NOMO-1 (cell line): ENCODE data around the gene ZNF385D.

Source experiments
- DNase-seq, 2 experiments: peaks; one replicate each; lab custom pipeline; 2025; ENCODE audit not compliant: unreplicated experiment in 2 of 2; lab: John Stamatoyannopoulos, UW

The ZNF385D gene

DNA sequence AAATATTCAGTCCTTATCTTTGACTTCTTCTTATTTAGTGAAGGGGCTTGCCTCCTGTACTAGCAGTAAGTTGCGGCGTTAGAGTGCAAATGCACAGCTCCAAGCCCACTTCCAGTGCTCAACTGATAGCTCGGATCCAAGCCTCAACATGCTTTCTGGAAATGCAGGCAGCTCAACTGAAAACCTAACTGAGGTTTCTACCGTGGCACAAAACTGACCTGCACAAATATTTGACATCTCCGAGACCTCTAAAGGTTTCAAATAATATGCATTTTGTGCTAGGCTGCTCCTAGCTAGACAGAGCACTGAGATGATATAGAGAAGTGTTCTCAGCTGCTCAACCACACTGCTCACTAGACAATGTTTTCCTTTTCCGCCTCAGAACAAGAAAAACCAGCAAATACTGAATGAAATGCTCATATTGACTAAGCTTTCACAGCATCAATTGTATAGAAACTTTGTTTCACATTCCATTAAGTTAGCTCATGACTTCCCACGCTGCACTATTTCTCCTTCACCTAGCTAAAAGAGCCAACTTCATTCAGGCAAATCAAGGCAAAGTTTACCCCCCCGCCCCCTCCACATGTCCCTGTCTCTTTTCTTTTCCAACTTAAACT lies 822 bp downstream of the ZNF385D start:
- DNase-seq, result no peak

DNA sequence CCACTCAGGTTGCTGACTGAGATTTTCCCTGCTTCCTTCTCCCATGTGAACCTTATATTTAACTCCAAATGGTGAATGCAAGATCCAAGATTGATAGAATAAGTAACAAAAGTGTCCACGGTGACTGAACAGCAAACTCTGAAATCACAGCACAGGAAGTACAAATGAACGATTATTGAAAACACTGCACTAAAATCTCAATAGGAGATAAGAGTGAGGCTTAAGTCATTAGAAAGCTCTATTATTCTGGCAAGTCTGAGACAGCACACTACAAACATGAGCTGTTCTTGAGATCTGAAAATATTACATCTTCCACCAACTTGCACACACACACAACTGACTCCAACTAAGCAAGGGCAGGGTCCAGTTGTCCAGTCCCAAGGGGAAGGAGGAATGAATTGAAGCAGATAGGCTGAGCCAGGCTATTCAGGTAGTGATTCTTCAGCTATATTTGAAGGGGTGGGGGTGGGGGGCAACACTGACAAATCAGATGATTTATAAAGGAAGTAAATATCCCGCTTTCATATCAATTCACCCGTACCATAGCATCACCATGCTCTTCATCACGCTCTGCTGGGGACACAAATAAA lies 2.9 kb downstream of the ZNF385D start:
- no peak for DNase-seq

DNA sequence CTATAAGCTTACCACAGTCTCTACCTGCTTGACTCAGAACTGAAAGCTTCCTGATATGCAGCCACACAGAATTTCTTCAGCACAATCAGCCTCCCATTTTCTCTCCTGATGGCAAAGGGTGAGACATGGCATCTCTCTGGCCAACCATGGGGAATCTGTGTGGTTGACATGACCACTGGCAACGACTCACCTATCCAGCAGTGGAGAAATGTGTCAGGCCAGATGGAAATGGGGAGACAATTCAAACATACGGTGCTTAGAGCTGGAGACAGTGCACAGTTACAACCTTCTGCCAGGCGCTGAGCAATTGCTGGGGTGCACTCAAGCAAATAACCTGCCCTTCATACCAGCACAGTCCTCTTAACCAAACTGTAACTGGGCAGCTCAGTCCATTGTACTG lies 3.6 kb downstream of the ZNF385D start:
- no peak for DNase-seq

DNA sequence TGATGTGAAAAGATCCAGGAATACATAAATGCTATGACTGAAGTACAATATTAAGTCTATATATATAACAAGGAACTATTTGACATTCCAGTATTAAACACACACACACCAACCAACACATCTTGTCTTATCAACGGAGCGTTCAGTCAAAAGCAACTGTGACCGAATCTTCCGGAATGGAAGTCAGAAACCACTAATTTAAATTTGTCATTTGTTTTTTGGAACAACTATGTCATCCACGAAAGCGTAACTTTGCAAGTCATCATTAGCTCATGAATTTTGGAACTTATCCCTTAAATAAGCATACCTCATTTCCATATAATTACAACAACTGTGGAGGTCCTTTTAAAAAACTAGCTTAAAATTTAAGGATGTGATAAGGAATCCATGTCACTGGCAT lies 5.0 kb downstream of the ZNF385D start:
- no peak for DNase-seq

DNA sequence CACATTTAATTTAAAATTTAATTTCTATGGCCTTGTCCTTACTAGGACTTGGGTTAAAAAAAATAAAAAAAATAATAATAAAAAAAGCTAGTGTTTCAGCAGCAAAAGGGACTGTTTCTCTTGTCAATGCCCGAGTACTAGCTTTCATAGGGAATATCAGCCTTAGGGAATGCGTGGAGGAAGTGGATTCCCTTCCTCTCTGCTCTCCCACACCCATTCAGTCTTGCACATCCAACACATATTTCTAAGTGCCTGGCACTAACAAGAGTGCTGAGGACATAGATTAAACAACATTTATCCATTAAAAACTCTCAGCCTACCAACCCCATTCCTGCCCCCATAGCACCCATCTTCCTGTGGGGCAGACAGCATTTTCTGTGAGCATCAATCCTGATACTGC lies 6.2 kb downstream of the ZNF385D start:
- no peak for DNase-seq

DNA sequence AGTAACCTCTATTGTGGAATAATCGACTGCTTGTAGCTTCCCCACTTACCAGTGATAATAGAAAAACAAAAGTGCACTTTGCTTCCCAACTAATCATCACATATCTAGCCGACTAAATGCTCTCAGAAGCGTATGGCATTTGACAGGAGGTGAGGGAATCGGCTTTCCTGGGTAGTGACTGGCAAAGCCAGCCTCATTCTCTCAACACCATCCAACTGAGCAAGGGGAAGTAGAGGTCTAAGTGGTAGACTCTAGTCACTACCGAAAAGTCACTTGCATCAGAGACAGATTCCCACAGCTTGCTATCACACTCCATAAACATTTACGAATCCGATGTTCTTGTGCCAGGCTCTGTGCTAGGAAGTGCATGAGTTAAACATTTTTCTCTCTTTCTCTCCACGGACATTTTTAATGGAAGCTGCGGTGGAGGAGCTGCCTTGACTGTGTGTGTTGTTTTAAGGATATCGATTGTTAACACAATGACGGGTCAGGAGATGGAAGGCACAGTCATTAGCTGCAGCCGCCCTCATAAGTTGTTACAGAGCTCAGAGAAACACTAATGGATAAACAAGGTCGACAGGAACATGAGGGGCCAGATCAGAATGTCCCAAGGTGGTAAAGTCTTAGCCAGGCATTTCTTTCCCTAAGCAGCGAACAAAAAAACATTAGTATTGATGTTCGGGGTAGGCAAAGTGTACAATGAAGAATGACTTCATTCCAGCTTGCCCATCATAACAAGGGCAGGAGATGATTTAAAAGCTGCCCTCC lies 11.9 kb downstream of the ZNF385D start:
- no peak for DNase-seq

DNA sequence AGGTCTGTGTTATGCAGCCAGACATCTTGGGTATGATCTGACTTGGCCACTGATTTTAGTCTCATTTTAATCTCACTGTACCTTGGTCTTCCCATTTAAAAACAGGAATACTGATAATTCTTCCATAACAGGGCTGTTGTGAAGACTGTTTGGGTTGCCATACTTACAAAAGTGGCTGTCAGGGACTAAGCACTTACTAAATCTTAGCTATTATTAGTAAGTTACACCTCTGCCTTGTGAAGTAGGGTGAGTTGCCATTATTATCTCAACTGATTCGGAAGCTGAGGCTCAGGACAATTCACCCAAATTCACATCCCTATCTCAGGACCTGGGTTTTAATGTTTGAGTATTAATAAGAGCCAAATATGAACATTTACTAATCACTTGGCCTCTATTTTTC lies 12.7 kb downstream of the ZNF385D start:
- no peak for DNase-seq

DNA sequence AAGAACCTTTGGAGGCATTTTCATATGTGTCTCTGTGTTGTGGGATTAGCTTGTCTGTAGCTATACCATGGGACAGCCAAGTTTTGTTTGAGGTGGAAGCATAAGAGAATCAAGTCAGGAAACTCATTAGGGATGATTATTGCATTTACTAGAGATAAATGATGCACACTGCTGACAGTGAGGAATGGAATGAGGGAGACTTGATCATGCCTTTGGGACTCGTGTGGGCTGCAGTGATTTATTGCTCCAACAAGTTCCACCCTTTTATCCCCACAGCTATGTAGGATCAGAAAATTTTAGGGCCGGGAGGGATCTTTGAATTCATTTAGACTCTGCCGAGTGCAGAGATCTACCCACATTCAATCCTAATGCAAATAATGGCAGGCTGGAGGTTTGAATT lies 16.3 kb downstream of the ZNF385D start:
- no peak for DNase-seq

DNA sequence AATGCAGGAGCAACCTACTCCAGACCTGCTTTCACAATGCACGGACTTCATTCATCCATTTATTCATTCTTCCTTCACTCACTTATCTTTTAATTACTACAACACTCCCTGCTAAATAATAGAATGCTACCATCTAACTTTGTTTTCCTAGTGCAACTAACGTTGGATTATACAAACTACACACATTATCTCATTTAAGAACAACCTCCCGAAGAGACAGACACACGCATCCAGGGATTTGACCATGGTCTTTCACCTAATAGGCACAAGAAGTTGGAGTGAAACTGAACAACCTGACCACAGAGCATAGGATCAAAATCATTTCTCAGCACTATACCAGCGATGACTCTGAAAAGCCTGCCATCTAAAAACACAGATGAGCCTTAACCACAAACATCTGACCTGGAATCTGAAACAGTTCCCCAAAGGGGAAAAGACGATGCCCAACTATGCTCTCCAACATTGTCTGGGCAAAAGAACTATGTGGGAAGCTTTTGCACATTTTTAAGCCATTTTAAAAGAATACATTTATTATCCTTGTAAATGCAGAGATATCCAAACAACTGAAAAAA lies 21.0 kb downstream of the ZNF385D start:
- no peak for DNase-seq

DNA sequence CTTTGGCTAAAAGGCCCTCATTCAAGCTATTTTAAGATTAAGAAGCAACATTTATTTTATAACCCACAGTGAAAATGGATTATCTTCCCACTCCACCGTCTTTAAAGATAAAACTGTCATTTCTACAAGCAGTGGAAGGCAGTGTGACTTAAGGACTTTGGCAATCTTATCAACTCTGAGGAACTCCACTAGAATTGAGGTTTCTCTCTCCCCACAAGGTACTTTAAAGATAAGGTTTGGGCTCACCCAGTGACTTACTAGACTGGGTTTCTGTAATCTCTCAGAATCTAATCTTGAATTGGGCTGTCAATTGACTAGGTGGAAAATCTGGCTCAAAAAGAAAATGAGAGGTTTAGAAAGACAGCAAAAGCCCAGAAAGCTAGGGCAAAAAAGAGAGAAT lies 21.7 kb downstream of the ZNF385D start:
- DNase-seq, result no peak

DNA sequence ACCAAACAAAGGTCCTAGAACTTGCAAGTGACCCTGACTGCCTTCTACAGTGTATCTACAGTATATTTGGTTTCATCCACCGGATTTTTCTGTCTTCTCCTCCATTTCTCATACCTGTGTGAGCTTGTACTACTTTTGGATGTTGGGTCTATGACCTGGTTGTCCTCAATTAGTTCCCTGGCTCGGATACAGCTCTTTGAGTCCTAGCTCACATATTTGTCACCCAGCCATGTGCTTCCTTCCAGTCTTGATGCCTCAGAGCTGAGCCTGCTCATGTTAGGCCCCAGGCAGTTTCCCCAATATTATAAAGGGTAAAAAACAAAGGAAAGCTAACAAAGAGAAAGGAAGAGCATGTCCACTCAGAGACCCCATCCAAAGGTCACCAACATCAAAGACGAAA lies 28.2 kb downstream of the ZNF385D start:
- no peak for DNase-seq

DNA sequence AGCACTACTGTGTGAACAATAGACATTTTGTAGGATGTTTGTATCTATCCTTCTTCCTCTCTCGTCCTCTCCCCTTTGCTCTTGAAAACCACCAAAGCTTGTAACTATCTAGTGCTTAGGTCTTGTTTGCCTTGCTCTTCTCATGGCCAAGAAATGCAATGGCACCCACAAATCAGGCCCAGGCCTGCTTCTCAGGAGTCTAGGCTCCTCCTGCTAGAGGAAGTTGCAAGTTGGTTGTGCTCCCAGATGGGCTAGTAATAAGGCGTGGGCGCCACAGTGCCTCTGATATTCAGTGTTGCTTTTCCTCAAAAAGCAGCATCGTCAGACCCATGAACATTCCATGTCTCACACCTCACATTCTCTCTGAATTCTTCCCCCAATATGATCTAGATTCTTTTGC lies 28.7 kb downstream of the ZNF385D start:
- DNase-seq, result no peak

DNA sequence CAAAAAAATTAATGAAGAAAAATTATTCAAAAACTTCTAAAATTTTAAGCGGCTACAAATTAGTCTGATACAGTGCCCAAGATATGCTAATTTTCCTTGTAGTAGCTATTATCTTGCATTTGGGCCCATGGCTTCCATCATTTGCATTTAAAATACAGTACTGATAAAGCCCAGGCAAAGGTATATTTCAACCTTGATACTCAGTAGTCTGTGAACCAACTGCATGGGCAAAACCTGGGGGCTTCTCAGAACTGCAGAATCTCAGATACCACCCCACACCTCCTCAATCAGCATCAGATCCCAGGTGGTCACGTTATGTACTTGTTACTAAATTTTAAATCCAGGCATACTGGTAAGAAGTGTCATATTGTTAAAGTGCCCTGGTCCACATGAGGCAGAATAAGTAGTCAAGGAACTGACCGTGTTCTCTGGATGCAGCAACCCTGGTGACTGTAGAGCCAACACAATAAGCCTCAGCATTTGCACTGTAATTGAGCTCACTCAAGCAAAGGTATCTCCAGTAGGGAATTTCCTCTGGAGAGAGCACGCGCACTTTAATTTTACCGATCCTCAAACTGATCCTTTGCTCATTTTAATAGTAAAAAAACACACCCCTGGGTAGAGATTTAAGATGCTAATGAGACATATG lies 31.9 kb downstream of the ZNF385D start:
- DNase-seq, result no peak

DNA sequence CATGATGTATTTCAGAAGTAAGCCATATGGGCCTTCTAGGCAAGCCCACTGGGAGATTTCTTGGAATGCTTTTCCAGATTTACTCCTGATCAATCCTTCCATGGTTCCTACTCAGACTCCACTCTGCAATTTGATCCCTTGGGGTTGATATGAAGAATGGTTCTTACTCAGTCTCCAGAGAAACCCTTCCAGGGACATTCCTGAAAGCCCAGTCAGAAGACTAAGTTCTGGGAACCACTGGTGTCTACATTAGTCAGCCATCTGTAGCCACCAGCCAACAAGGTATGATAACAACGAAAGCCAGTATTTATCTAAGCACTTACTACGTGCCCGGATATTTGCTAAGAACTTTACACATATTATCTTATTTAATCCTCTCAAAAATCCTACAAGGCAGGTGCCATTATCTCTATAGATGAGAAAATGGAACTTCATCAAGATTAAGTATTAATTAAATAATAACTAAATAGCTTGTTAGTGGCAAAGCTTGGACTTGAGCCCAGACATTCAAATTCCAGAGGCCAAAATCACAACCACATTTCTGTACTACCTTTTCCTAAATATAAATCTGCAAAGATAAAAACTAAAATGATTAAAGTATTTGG lies 32.7 kb downstream of the ZNF385D start:
- no peak for DNase-seq

DNA sequence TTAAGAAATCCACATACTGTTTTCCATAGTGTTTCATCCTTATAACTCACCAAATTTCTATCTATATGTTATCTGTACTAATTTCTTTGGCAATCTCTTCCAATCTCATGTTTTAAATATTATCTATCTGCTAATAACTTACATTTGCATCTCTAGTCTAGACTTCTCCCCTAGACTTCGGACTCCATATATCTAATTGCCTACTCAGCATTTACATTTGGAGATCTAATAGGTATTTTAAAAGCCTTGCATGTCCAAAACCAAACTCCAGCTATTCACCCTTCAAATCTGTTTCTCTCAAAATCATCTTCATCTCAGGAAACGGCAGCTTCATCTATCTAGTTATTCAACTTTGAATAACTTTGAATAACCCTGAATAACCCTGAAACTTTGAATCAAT lies 35.3 kb downstream of the ZNF385D start:
- DNase-seq, result no peak

DNA sequence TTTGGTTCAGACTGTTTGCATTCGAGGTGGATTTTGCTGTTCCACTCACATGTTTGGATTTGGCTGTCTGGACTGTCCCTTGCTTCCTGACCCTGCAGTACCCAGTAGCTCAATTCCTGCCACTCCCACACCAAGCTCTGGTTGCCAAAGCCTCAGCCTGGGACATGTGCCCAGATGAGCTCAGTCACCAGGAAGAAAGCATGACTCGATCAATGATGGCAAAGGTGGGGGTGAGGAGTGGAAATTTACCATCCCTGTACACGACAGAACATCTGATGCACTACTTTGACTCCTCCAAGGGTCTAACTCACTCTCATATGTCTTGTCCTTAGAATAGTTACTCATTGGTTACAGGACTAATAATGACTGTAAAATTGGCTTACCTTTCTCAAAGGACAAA lies 45.2 kb downstream of the ZNF385D start:
- DNase-seq, result no peak

DNA sequence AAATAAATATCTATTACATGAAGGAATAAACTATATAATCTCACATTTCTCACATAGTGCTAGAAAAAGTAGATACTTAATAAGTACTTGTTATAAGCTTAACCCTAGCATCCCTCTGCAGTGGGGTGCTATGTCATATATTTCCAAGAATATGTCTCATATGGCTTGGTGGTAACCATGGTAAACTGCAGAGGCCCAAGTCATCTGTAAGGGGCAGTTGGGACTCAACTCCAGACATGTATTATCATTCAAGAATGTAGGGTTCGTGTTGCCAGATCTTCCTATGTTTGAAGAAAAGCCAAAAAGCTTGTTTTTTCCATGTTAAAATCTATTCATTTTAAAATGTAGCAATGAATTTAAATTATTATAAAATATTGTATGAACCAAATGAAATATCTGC lies 46.2 kb downstream of the ZNF385D start:
- DNase-seq, result no peak

DNA sequence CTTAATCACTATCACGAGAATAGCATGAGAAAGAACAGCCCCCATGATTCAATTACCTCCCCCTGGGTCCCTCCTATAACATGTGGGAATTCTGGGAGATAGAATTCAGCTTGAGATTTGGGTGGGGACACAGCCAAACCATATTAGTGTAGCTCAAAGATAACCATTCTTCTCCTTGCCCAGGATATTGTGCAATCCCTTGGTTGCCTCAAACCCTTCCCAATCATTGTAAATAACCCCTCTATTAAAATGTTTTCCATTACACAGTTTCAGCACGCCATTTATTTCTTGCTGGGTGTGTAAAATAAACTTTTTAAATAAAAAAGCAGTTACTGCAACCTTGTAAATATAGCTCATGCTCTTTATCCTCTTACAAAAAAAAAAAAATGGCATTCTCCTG lies 47.7 kb downstream of the ZNF385D start:
- DNase-seq, result no peak

DNA sequence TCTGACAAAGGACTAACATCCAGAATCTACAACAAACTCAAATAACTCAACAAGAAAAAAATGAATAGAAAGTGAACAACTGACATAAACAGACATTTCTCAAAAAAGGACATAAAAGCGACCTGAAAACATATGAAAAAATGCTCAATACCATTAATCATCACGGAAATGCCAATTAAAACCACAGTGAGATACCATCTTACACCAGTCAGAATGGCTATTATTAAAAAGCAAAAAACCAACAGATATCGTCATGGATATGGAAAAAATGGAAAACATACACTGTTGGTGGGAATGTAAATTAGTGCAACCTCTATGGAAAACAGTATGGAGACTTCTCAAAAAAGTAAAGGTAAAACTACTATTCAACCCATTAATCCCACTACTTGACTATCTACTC lies 53.3 kb downstream of the ZNF385D start:
- no peak for DNase-seq

DNA sequence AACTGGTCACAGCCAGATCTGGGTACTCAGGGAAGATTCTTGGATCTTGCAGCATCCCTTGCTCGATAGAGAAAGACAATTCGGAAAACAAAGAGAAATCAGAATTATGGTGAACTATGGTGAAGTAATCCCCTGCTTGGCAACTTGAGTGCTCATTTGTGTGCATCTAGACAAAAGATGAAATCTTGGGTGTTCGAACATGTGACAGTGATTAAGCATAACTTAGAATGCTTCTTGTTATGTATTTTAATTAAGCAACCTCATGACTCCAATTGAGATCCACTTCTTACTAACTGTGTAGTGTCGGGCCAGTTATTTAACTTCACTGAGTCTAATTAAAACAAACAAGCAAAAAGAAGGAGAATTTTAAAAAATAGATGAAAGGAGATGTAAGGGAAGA lies 56.5 kb downstream of the ZNF385D start:
- DNase-seq, result no peak

DNA sequence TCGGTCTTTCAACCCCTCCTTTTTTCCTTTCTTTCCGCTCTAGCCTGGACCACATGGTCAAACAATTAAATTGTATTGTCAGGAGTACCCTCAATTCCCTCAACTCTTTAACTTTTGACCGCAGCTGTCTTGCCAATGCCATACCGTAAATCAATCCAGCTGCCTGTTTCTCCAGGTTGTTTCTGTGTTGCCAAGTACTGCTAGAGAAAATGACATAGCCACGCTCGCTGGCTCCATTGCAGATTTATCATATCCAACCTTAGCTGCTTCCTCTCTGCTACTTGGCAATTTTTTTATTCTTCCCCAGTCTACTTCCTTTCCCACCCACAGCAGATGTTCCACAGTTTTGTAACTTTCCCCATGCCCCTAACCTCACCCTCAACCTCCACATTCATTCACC lies 60.0 kb downstream of the ZNF385D start:
- DNase-seq, result no peak
